Small intestine (tissue), 7 donors: ENCODE measurements around the gene PILRB. TPM values are rescaled to one million over a fixed set of nuclear protein-coding genes. Genes with fewer than 3 reads are reported as not detected.

Source experiments
- DNase-seq, 2 donors: peaks; one replicate each; pipeline versions ENCODE4 v3.0.0 to v3.0.0-alpha.2; 2013
- FAIRE-seq: peaks from 2 replicates; lab custom pipeline; 2012; peaks lifted over from hg19 to GRCh38; lab: Jason Lieb, UNC
- H3K27ac ChIP-seq, 3 donors: one replicate each; pipeline ENCODE4 v1.5.1; 2013; ENCODE audit warnings: low read length in 2 of 3, mild to moderate bottlenecking in 2 of 3, control low read depth in 1 of 3, inconsistent platforms in 1 of 3, low read depth in 1 of 3, moderate library complexity in 1 of 3
- H3K27me3 ChIP-seq, 3 donors: one replicate each; pipeline ENCODE4 v1.6.1; 2013; ENCODE audit warnings: low read length in 3 of 3, inconsistent platforms in 1 of 3; ENCODE audit not compliant: control insufficient read depth in 3 of 3, insufficient read depth in 3 of 3
- H3K36me3 ChIP-seq, 3 donors: one replicate each; pipeline ENCODE4 v1.6.1; 2013; ENCODE audit warnings: low read length in 3 of 3, inconsistent platforms in 1 of 3, low read depth in 1 of 3, mild to moderate bottlenecking in 1 of 3, moderate library complexity in 1 of 3; ENCODE audit not compliant: control insufficient read depth in 3 of 3, insufficient read depth in 2 of 3
- H3K4me1 ChIP-seq, 3 donors: one replicate each; pipeline ENCODE4 v1.6.1; 2013; ENCODE audit warnings: low read length in 2 of 3, inconsistent platforms in 1 of 3, low read depth in 1 of 3, mild to moderate bottlenecking in 1 of 3, moderate library complexity in 1 of 3; ENCODE audit not compliant: control insufficient read depth in 3 of 3, insufficient read depth in 2 of 3
- H3K4me3 ChIP-seq, 3 donors: one replicate each; pipeline ENCODE4 v1.5.1; 2013; ENCODE audit warnings: low read length in 3 of 3, control low read depth in 1 of 3, inconsistent platforms in 1 of 3, low read depth in 1 of 3, mild to moderate bottlenecking in 1 of 3, moderate library complexity in 1 of 3
- H3K9me3 ChIP-seq, 2 donors: one replicate each; pipeline ENCODE4 v1.6.1; 2013; ENCODE audit warnings: low read depth in 1 of 2, low read length in 1 of 2; ENCODE audit not compliant: control insufficient read depth in 2 of 2, insufficient read depth in 1 of 2
- WGBS, 3 donors: extraction: QIAGEN DNeasy Blood & Tissue Kit; methylation state at CpG; one replicate each; pipeline ENCODE4 v1.1.7; 2013; 5-methylcytosine and 5-hydroxymethylcytosine counted together
- polyA plus RNA-seq, 4 donors: library from polyadenylated mRNA; stranded (reverse) in 3 of 4; unstranded in 1 of 4; fragments of 200-250 nt in 3 of 4; fragments of 120-200 nt in 1 of 4; gene quantifications; one replicate each; pipeline versions ENCODE4 v1.2.1 to v1.2.3, GENCODE V29; 2013
- donor health status: healthy with polysubstance abuse.
- donor health status: control.
- donor health status: control.
- donor health status: Bipolar disorder and iron deficiency.
- donor health status: healthy.

Gene PILRB
- polyA plus RNA-seq, 4 donors, result 39.1 to 117 (median 57.2) TPM

DNA sequence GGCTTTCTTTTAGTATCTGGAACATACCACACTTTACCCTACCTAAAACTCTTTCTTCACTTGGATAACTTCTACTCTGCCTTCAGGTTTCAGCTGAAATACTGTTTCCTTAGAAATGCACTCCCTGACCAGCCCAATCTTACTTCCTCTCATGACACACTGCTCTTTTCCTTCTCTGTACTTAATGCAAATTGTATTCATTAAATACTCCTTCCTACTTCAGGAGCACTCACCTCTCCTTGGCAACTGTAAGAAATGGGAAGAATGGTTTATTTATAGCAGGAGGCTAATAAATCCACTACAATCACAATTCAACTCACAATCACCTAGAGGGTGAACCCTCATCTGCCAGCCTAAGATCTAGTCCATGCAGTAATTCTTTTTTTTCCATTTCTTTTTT lies 55.4 kb downstream of the PILRB start:
- FAIRE-seq (no peak), DNase-seq (no peak)
- no peak overlapping the region for H3K4me3 ChIP-seq
- no peaks in the 10 kb centered on the region for H3K9me3 ChIP-seq
- no peak overlapping the region for H3K27ac ChIP-seq
- H3K4me1 ChIP-seq, result no peaks in the 10 kb centered on the region
- peaks cover 0 to under 1% (median 0%) of the 10 kb centered on the region in 3 donors for H3K27me3 ChIP-seq
- H3K36me3 ChIP-seq, result no peaks in the 10 kb centered on the region

- FAIRE-seq (no peak), DNase-seq (no peak)
- Histone ChIP-seq H3K27me3 (no peaks in the 10 kb centered on the region), H3K9me3 (no peaks in the 10 kb centered on the region), H3K27ac (peak overlapping the region in 1 of 3 donors; percentile 27), H3K36me3 (no peaks in the 10 kb centered on the region), H3K4me3 (no peak overlapping the region), H3K4me1 (no peaks in the 10 kb centered on the region)
- WGBS, 3 donors, result 55 to 70% (median 65%) methylated on average over 1 of the region's 1 CpG
These were observed 56.0 kb downstream of the PILRB start for GRCh38 chr7:100413889-100414288.

GRCh38 chr7:100415448-100415847 lies 57.5 kb downstream of the PILRB start:
- Histone ChIP-seq H3K27me3 (no peaks in the 10 kb centered on the region), H3K4me1 (no peaks in the 10 kb centered on the region), H3K36me3 (no peaks in the 10 kb centered on the region), H3K27ac (no peak overlapping the region), H3K4me3 (no peak overlapping the region), H3K9me3 (no peaks in the 10 kb centered on the region)
- no peak for DNase-seq
- no peak for FAIRE-seq
- 68 to 81% (median 78%) methylated on average over 5 of the region's 5 CpGs for WGBS, 3 donors

Other genes starting within 250 kb of the PILRB start
- gene TAF6, start 238.8 kb upstream of the PILRB start, polyA plus RNA-seq, result 10 to 100 TPM; 12.2 to 33.5 (median 25.6) TPM
- 10 to 100 TPM in 1 of 4 donors, 1 to 10 TPM in 3; 2.5 to 14.0 (median 7.5) TPM for gene CNPY4, start 238.5 kb upstream of the PILRB start, polyA plus RNA-seq
- 1 to 10 TPM; 2.0 to 3.3 (median 2.7) TPM for gene MBLAC1, start 231.2 kb upstream of the PILRB start, polyA plus RNA-seq
- 100 to 1,000 TPM; 141 to 370 (median 222) TPM for gene LAMTOR4, start 209.2 kb upstream of the PILRB start, polyA plus RNA-seq
- 10 to 100 TPM; 16.7 to 28.0 (median 23.7) TPM for gene TRAPPC14, start 199.4 kb upstream of the PILRB start, polyA plus RNA-seq
- 1 to 10 TPM in 2 of 4 donors, under 1 TPM in 1, not detected in 1; 0.67 to 4.4 (median 1.2) TPM for gene GAL3ST4, start 189.5 kb upstream of the PILRB start, polyA plus RNA-seq
- 1 to 10 TPM in 1 of 4 donors, under 1 TPM in 1, not detected in 2; 0.94 to 2.1 TPM for gene GPC2, start 180.7 kb upstream of the PILRB start, polyA plus RNA-seq
- gene STAG3, start 180.2 kb upstream of the PILRB start, polyA plus RNA-seq, result 1 to 10 TPM in 2 of 4 donors, under 1 TPM in 1, not detected in 1; 0.81 to 9.6 (median 3.6) TPM
- gene PVRIG, start 138.2 kb upstream of the PILRB start, polyA plus RNA-seq, result 1 to 10 TPM in 2 of 4 donors, under 1 TPM in 2; 0.45 to 1.2 (median 0.91) TPM
- gene SPDYE3, start 50.4 kb upstream of the PILRB start, polyA plus RNA-seq, result 1 to 10 TPM in 1 of 4 donors, under 1 TPM in 1, not detected in 2; 0.06 to 3.1 TPM
- 1 to 10 TPM in 3 of 4 donors, under 1 TPM in 1; 0.81 to 5.0 (median 3.4) TPM for gene PILRA, start 15.4 kb downstream of the PILRB start, polyA plus RNA-seq
- 1 to 10 TPM; 1.3 to 6.5 (median 4.8) TPM for gene ZCWPW1, start 70.6 kb downstream of the PILRB start, polyA plus RNA-seq
- gene MEPCE, start 71.7 kb downstream of the PILRB start, polyA plus RNA-seq, result 10 to 100 TPM; 26.8 to 41.1 (median 30.7) TPM
- 10 to 100 TPM; 27.1 to 62.8 (median 46.8) TPM for gene PPP1R35, start 78.4 kb downstream of the PILRB start, polyA plus RNA-seq
- 1 to 10 TPM in 1 of 4 donors, under 1 TPM in 2, not detected in 1; 0.43 to 1.2 (median 0.89) TPM for gene SPACDR, start 106.1 kb downstream of the PILRB start, polyA plus RNA-seq
- 10 to 100 TPM; 31.7 to 57.9 (median 49.6) TPM for gene TSC22D4, start 121.1 kb downstream of the PILRB start, polyA plus RNA-seq
- 1 to 10 TPM in 2 of 4 donors, not detected in 2; 1.1 to 2.3 TPM for gene NYAP1, start 125.8 kb downstream of the PILRB start, polyA plus RNA-seq
- gene AGFG2, start 181.1 kb downstream of the PILRB start, polyA plus RNA-seq, result 10 to 100 TPM in 3 of 4 donors, 1 to 10 TPM in 1; 9.5 to 23.9 (median 16.4) TPM
- gene SAP25, start 215.8 kb downstream of the PILRB start, polyA plus RNA-seq, result 10 to 100 TPM in 2 of 4 donors, 1 to 10 TPM in 2; 2.0 to 28.2 (median 12.9) TPM
- 100 to 1,000 TPM in 1 of 4 donors, 10 to 100 TPM in 3; 33.4 to 111 (median 55.1) TPM for gene LRCH4, start 228.0 kb downstream of the PILRB start, polyA plus RNA-seq
- 1 to 10 TPM in 1 of 4 donors, under 1 TPM in 1, not detected in 2; 0.55 to 1.1 TPM for gene FBXO24, start 228.2 kb downstream of the PILRB start, polyA plus RNA-seq
- gene PCOLCE, start 244.2 kb downstream of the PILRB start, polyA plus RNA-seq, result 10 to 100 TPM in 2 of 4 donors, 1 to 10 TPM in 2; 1.9 to 28.5 (median 9.7) TPM